Testis (tissue), 3 donors: ENCODE data around the gene SKOR2. TPM values are rescaled to one million over a fixed set of nuclear protein-coding genes. Genes with fewer than 3 reads are reported as not detected.
"Not testable (repeated sequence)": the region's sequence is repeated elsewhere in the genome, so short reads cannot be mapped to it uniquely, and the experiment has no call there.

Experiments used
- DNase-seq: peaks from one replicate; pipeline ENCODE4 v3.0.0-alpha.2; 2019
- H3K27ac ChIP-seq, 2 donors: fragments of 200-600 bp; sonication (generic); one replicate each; pipeline ENCODE4 v1.5.1; 2019
- H3K27me3 ChIP-seq: fragments of 200-600 bp; sonication (generic); one replicate; pipeline ENCODE4 v1.5.1; 2019
- H3K36me3 ChIP-seq: fragments of 200-600 bp; sonication (generic); one replicate; pipeline ENCODE4 v1.5.1; 2017; ENCODE audit warnings: low read depth; ENCODE audit errors: missing control alignments
- H3K4me1 ChIP-seq: fragments of 200-600 bp; sonication (generic); one replicate; pipeline ENCODE4 v1.5.1; 2019
- H3K4me3 ChIP-seq, 2 donors: fragments of 200-600 bp; sonication (generic); one replicate each; pipeline ENCODE4 v1.5.1; 2017 to 2019
- H3K9me3 ChIP-seq: fragments of 200-600 bp; sonication (generic); one replicate; pipeline ENCODE4 v1.5.1; 2017
- POLR2A ChIP-seq: fragments of 450-650 bp; IDR thresholded peaks from one replicate; pipeline ENCODE4 v1.6.1; 2017; ENCODE audit warnings: antibody characterized with exemption, mild to moderate bottlenecking, moderate library complexity
- WGBS, 2 donors: methylation state at CpG; one replicate each; pipeline ENCODE4 v1.1.5; 2018; 5-methylcytosine and 5-hydroxymethylcytosine counted together
- intact Hi-C: fragments of 100-400 bp; cut with DNase I; formaldehyde crosslinking; loops from one replicate; pipeline ENCODE4 v1.15.1; 2023; ENCODE audit warnings: low total_unique reads
- polyA plus RNA-seq: library from polyadenylated mRNA; stranded (reverse); fragments of 350-450 nt; fragmentation: Illumina TruSeq; extraction: RNeasy Lipid Tissue Mini Kit (QIAGEN cat#74804); gene quantifications from one replicate; pipeline ENCODE4 v1.2.3, GENCODE V29; 2014; ENCODE audit warnings: low read depth, low replicate concordance; ENCODE audit not compliant: insufficient read depth
- total RNA-seq, 2 donors: library from RNA; depleted of rRNA; stranded (reverse); fragments of >200 nt; gene quantifications; one replicate each; pipeline ENCODE4 v1.2.3, GENCODE V29; 2016
- TF ChIP-seq, protein P1 (sequence below), 3 experiments: fragments of 450-650 bp in 2 of 3; fragments of 200-600 bp in 1 of 3; sonication (generic) in 1 of 3; IDR thresholded peaks; one replicate each; pipeline ENCODE4 v1.5.1; 2016 to 2019; ENCODE audit warnings: antibody characterized with exemption in 3 of 3, mild to moderate bottlenecking in 2 of 3, moderate library complexity in 1 of 3

The SKOR2 gene
- total and polyA plus RNA-seq, 3 donors from 2014 or later: 0.43 to 1.4 (median 0.59) TPM

DNA sequence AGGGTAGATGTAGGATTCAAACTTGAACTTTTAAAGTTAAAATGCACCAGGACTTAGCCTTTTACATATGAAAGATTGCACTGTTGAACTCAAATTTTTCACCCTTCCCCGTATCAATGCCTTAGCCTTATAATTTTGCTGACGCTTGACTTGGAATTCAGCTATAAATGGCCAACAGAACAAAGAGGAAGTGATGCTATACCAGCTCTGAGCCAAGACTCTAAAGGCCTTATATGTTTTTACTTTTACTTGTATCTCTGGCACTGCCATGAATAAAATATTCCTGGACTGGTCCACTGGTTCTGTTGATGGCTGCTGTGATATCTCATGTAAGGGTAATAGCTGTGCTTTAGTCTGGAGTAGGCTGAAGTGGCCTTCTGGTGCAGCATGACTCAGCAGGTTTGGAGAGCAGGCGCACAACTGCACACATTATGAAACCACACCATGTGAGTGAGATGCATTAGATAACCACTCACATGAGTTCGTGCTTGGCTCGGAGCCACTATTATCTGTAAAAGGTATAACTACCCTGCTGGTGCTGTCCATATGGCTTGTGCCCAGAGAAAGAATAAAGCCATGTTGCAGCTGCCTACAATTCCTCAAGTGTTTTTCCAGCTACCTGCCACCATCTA is 66.9 kb downstream of the SKOR2 start:
- Histone ChIP-seq H3K27ac (no peak overlapping the region), H3K4me1 (peaks cover 2% of the 10 kb centered on the region), H3K36me3 (no peaks in the 10 kb centered on the region), H3K4me3 (no peak overlapping the region), H3K27me3 (no peaks in the 10 kb centered on the region), H3K9me3 (no peaks in the 10 kb centered on the region)
- 92% methylated on average over 5 of the region's 5 CpGs for WGBS, 2 donors
- DNase-seq: no peak
- TF ChIP-seq, protein P1, sequence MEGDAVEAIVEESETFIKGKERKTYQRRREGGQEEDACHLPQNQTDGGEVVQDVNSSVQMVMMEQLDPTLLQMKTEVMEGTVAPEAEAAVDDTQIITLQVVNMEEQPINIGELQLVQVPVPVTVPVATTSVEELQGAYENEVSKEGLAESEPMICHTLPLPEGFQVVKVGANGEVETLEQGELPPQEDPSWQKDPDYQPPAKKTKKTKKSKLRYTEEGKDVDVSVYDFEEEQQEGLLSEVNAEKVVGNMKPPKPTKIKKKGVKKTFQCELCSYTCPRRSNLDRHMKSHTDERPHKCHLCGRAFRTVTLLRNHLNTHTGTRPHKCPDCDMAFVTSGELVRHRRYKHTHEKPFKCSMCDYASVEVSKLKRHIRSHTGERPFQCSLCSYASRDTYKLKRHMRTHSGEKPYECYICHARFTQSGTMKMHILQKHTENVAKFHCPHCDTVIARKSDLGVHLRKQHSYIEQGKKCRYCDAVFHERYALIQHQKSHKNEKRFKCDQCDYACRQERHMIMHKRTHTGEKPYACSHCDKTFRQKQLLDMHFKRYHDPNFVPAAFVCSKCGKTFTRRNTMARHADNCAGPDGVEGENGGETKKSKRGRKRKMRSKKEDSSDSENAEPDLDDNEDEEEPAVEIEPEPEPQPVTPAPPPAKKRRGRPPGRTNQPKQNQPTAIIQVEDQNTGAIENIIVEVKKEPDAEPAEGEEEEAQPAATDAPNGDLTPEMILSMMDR (IDR thresholded peaks at IDR 0.05): no peak
- TF ChIP-seq POLR2A: no peak
- intact Hi-C loops: no loop called here

DNA sequence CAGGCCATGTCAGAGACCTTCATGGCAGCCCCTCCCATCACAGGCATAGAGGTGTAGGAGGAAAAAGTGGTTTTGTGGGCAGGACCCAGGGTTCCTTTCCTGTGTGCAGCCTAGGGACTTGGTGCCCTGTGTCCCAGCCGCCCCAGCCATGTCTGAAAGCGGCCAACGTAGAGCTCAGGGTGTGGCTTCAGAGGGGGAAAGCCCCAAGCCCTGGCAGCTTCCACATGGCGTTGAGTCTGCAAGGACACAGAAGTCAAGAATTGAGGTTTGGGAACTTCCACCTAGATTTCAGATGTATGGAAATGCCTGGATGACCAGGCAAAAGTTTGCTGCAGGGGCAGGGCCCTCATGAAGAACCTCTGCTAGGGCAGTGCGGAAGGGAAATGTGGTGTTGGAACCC is 69.3 kb downstream of the SKOR2 start:
- H3K9me3 ChIP-seq, H3K4me1 ChIP-seq, H3K27me3 ChIP-seq, H3K36me3 ChIP-seq, DNase-seq, intact Hi-C loops, H3K27ac ChIP-seq, H3K4me3 ChIP-seq: not testable (repeated sequence)
- 90 to 91% methylated on average over 4 to 5 of the region's 5 CpGs for WGBS, 2 donors

DNA sequence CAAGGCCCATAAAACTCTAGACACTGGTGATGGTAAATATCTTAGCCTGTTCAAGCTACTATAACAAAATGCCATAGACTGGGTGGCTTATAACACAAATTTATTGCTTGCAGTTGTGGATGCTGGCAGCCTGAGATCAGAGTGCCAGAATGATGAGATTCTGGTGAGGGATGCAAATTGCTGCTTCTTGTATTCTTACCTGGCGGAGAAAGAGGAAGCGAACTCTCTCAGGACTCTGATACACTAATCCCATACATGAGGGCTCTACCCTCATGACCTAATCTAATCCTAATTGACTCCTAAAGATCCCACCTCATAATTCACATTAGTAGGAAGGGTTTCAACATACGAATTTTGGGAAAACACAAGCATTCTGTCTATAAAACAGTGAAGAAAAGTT is 70.7 kb downstream of the SKOR2 start:
- 82 to 93% methylated on average over 3 of the region's 3 CpGs for WGBS, 2 donors
- no peak for DNase-seq
- H3K4me3 ChIP-seq: no peak overlapping the region
- no peaks in the 10 kb centered on the region for H3K27me3 ChIP-seq
- no peaks in the 10 kb centered on the region for H3K9me3 ChIP-seq
- H3K4me1 ChIP-seq: peaks cover 4% of the 10 kb centered on the region
- no peaks in the 10 kb centered on the region for H3K36me3 ChIP-seq
- H3K27ac ChIP-seq: no peak overlapping the region
- intact Hi-C loops: no loop called here
- TF ChIP-seq POLR2A: no peak

DNA sequence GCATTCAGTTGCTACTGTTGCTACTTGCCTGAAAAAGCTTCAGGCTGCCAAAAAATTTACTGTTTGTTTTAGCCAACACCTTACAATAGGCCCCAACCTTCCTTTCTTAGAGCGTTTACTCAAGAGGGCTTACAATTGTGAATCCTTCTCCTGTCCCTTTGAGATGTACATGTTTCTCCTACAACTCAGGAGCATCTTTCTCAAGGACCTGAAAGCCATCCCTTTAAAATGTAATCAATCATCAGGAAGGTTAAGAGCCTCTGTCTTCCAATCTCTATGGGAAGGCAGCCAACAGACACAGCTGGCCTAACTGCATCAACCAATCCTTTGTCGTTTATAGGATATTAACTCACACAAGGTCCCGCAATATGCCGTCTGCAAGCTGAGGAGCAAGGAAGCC is 71.9 kb downstream of the SKOR2 start:
- Histone ChIP-seq H3K36me3 (no peaks in the 10 kb centered on the region), H3K27me3 (no peaks in the 10 kb centered on the region), H3K9me3 (no peaks in the 10 kb centered on the region), H3K4me1 (peaks cover 4% of the 10 kb centered on the region), H3K4me3 (no peak overlapping the region), H3K27ac (no peak overlapping the region)
- DNase-seq: no peak
- intact Hi-C loops: no loop called here
- 40 to 42% methylated on average over 4 of the region's 4 CpGs for WGBS, 2 donors
- no peak for TF ChIP-seq POLR2A
- TF ChIP-seq, protein P1 (IDR thresholded peaks at IDR 0.05): no peak

DNA sequence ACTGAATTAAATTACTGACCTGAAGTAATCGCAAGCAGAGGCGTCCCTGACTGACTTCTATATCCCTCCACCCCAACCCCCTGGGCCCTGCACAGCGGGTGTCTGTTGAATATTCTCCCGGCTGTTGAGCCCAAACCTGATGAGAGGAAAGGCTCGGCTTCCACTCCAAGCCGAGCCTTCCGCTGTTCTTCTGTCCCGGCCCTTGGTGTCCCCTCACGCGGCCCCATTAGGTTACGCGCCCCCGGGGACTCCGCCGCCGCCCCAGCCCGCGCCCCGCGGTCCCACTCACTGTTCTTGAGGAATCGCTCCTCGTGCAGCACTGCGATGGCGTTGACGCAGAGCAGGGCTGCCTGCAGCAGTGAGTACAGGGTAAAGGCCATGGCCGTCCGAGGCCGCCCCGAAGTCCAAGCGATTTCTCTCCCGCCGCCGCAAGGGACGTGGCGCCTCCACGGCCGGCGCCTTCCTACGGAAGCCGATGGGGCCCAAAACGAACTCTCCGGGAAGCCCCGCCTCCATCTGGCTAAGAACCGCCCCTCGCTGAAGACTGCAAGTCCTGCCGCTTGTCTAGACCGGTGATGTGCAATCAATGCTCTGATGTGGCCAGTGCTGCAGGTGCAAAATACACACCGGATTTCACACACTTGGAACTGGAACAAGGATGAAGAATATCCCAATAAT is 75.4 kb downstream of the SKOR2 start, which contains the start of gene IER3IP1:
TSS of gene IER3IP1 (minus strand) at position 467 of the 678 bp plus-strand sequence. CDS start at position 380, 87 bp downstream.
- Histone ChIP-seq H3K9me3 (no peaks in the 10 kb centered on the region), H3K27ac (peak within 1 kb of the TSS; percentile 47 to 80), H3K36me3 (no peaks in the 10 kb centered on the region), H3K4me3 (peak within 1 kb of the TSS; percentile 85 to 89), H3K4me1 (peaks cover 4% of the 10 kb centered on the region), H3K27me3 (no peaks in the 10 kb centered on the region)
- WGBS, 2 donors: 0 to 1% methylated on average over 39 to 48 of the region's 48 CpGs
- DNase-seq: peak; percentile 95
- intact Hi-C loops: no loop called here
- TF ChIP-seq, protein P1 (IDR thresholded peaks at IDR 0.05): peak in 1 of 3 experiments; percentile 12
- no peak for TF ChIP-seq POLR2A
